SHP77 (cell line): Measurements from ENCODE around the gene DNALI1.
A peak's percentile ranks its signal among the peaks of the same experiment; 100 is the strongest.

Experiments
- DNase-seq, 2 experiments: peaks; one replicate each; lab custom pipeline; 2025; lab: John Stamatoyannopoulos, UW

The DNALI1 gene

DNA sequence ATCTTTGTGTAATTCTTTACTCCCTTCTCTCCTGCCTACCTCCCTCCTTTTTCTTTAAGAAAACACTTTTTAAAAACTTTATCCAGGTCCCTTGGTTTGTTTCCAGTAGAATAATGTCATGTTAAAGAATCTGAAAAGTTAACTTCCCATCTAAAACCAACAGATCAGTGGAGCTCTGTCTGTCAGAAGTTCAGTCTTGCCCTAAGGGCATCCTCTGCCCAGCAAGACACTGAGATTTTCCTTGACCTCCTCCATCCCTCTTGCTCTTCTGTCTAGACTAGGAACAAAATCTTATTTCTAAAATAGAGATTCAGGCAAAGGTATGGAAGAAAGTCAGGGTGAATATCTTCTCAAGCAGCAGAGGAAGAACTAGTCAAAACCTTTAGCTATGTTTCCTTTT, 44.7 kb downstream of the DNALI1 start:
- no peak for DNase-seq

- peak; percentile 39 to 65 for DNase-seq
Observed at GRCh38 chr1:37602750-37603694, 46.3 kb downstream of the DNALI1 start.

DNA sequence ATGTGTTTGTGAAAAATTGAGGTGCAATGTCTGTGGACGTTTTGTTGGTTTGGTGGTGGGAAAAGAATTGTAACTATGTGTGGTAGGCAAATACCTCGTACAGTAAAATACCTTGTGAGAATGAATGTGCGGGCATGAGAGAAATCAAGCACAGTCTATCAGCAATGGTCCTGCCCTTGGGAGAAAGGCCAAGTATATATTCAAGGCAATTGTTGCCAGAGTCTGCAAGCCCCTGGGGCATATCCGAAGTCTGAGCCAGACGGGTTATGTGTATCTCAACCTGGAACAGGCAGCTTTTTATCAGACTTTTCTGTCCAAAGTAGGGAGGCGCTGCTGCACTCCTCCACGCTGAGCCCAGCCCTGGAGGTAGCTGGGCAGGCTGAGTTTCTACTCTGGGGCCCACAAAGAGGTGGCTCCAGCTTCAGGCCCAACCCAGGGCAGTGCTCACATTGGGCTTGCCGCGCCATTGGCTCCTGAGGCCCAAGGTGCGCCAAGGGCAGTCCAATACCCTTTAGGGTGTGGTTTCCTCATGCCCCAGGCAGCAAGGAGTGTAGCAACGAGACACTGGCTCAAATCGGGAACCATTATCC, 48.4 kb downstream of the DNALI1 start:
- DNase-seq: no peak

GRCh38 chr1:37605806-37606474, 49.2 kb downstream of the DNALI1 start:
- DNase-seq: no peak

GRCh38 chr1:37606481-37607263, 49.9 kb downstream of the DNALI1 start:
- no peak for DNase-seq

DNA sequence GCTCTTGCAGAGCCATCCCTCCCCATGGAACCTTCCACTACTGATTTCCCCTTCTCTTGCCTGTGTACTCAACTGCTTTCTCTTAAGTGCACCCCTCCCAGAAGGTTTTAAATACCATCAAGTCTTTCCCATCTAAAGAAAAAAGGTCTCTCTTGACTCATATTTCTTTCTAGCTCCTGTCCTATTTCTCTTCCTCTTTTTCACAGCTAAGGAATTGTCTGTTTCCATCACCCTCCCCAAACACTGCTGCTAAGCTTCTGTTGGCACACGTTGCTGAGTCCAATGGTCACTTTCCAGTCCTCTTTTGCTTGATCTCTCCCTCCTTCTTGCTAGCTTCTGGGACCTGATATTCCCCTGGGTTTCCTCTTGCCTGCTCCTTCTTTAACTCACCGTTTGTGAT, 52.3 kb downstream of the DNALI1 start:
- DNase-seq: no peak

DNA sequence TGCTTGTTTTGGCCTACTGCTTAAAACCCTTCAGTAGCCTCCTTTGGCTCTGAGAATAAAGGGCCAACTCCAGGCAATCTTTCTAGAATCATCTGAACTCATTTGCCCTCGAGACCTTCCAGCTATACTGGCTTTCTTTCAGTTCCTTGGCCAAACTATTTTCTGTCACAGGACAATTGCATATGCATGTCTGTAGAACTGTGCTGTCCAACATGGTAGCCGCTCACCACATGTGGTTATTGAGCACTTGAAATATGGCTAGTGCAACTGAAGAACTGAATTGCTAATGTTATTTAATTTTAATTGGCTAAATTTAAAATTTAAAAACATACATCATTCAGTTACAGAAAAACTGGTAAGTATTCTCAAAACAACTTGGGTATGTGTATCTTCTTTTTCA, 53.3 kb downstream of the DNALI1 start:
- DNase-seq: no peak

DNA sequence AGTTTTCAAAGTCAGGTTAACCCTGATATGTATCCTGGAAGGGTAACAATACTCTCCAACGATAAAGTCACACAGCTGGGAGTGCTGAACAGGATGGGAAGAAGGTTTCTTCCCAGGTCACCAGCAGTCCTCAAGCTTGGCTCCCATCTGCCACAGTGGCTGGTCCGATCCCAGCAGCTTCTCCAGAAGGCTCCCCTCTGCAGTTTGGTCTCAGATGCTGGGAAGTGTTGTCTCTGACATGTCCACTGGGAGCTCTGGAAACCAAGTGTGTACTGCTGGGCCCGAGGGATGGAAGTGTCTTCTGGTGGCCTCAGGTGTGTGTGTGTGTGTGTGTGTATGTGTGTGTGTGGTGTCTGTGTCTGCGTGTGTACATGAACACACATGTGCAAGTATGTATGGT, 55.4 kb downstream of the DNALI1 start:
- no peak for DNase-seq

GRCh38 chr1:37614105-37614504, 57.4 kb downstream of the DNALI1 start:
- DNase-seq: no peak

GRCh38 chr1:37616330-37616729, 59.6 kb downstream of the DNALI1 start:
- DNase-seq: no peak
